K562 (cell line): ENCODE measurements around the gene CSKMT. TPM values are rescaled to one million over a fixed set of nuclear protein-coding genes. Genes with fewer than 3 reads are reported as not detected.
A peak's percentile ranks its signal among the peaks of the same experiment; 100 is the strongest.

ENCODE experiments used
- ATAC-seq: fragments of 200-7000 bp; cut with Tn5 transposase; 3 replicates; pipeline ENCODE4 v1.9.1; 2020; ENCODE audit warnings: moderate library complexity
- BruUV-seq: library from RNA; stranded (reverse); fragments of 400-500 nt; replicated peaks from 2 replicates; lab custom pipeline; 2021; lab: Mats Ljungman, UMichigan
- CTCF ChIA-PET: fragments of 300-600 bp; formaldehyde crosslinking; extraction: SDS; loops from one replicate; lab custom pipeline; 2021; ENCODE audit warnings: low intra/inter-chr PET ratio; lab: Yijun Ruan, JAX
- POLR2A ChIA-PET: fragments of 300-600, 350-650 bp; sonication (Branson Sonifier 250); formaldehyde crosslinking; extraction: SDS; loops from one replicate; lab custom pipeline; 2021; ENCODE audit warnings: antibody characterized with exemption, inconsistent platforms; lab: Yijun Ruan, JAX
- DNase-seq, 4 experiments: peaks; one replicate each; pipeline versions ENCODE4 v3.0.0 to v3.0.0-alpha.2; 2011 to 2018; ENCODE audit warnings: low spot score in 3 of 4, mixed read lengths in 3 of 4; ENCODE audit errors: extremely low read depth in 1 of 4
- FAIRE-seq: peaks from 2 replicates; lab custom pipeline; 2011; peaks lifted over from hg19 to GRCh38; lab: Jason Lieb, UNC
- H2AFZ ChIP-seq: 2 replicates; pipeline ENCODE4 v1.6.0; 2011; ENCODE audit warnings: low read depth, low read length, control low read depth, inconsistent platforms
- H3K27ac ChIP-seq: fragments of 200-600 bp; 3 replicates; pipeline ENCODE4 v1.8.0; 2011; ENCODE audit warnings: low read depth, mild to moderate bottlenecking, control low read depth, inconsistent platforms, low read length, moderate library complexity, mixed read lengths; ENCODE audit errors: extremely low read depth
- H3K27me3 ChIP-seq, 2 experiments: fragments of 300-600 bp in 1 of 2; 2 replicates in 1 of 2; 3 replicates in 1 of 2; pipeline versions ENCODE4 v1.6.0 to v1.8.0; 2011; ENCODE audit warnings: inconsistent platforms in 2 of 2, low read length in 2 of 2, mild to moderate bottlenecking in 1 of 2, mixed read lengths in 1 of 2, moderate library complexity in 1 of 2; ENCODE audit not compliant: control insufficient read depth in 2 of 2, insufficient read depth in 2 of 2
- H3K36me3 ChIP-seq: fragments of 300-600 bp; 3 replicates; pipeline ENCODE4 v1.8.0; 2011; ENCODE audit warnings: mild to moderate bottlenecking, low read length, inconsistent platforms; ENCODE audit not compliant: control insufficient read depth, insufficient read depth
- H3K4me1 ChIP-seq, 2 experiments: fragments of 200-600 bp in 1 of 2; replicated peaks in 1 of 2; 2 replicates in 1 of 2; 3 replicates in 1 of 2; pipeline versions ENCODE4 v1.5.1 to v1.8.0; 2011; ENCODE audit warnings: inconsistent platforms in 2 of 2, low read length in 2 of 2, mild to moderate bottlenecking in 1 of 2, mixed read lengths in 1 of 2, moderate library complexity in 1 of 2; ENCODE audit not compliant: control insufficient read depth in 2 of 2, insufficient read depth in 2 of 2
- H3K4me2 ChIP-seq: 2 replicates; pipeline ENCODE4 v1.6.1; 2011; ENCODE audit warnings: low read length, control low read depth, inconsistent platforms, mixed read lengths; ENCODE audit not compliant: insufficient read depth
- H3K4me3 ChIP-seq: fragments of 200-600 bp; sonication (generic), shearing (Covaris generic); 2 replicates; pipeline ENCODE4 v1.5.1; 2016; ENCODE audit warnings: control low read depth, inconsistent platforms
- H3K79me2 ChIP-seq: fragments of 200-600 bp; 3 replicates; pipeline ENCODE4 v1.8.0; 2011; ENCODE audit warnings: low read length, inconsistent platforms; ENCODE audit not compliant: control insufficient read depth, insufficient read depth
- H3K9ac ChIP-seq, 2 experiments: 2 replicates each; pipeline versions ENCODE4 v1.6.0 to v1.6.1; 2011; ENCODE audit warnings: low read depth in 2 of 2, low read length in 2 of 2, control low read depth in 1 of 2, inconsistent platforms in 1 of 2, mild to moderate bottlenecking in 1 of 2, mixed read lengths in 1 of 2; ENCODE audit not compliant: insufficient read depth in 1 of 2
- H3K9me1 ChIP-seq: one replicate; pipeline ENCODE4 v1.6.0; 2011; ENCODE audit warnings: inconsistent platforms, mild to moderate bottlenecking, low read length, moderate library complexity; ENCODE audit not compliant: control insufficient read depth, insufficient read depth
- H3K9me3 ChIP-seq: replicated peaks from 2 replicates; pipeline ENCODE4 v1.5.1; 2011; ENCODE audit warnings: low read depth, low read length, inconsistent platforms; ENCODE audit not compliant: control insufficient read depth, insufficient read depth
- H4K20me1 ChIP-seq: replicated peaks from 2 replicates; pipeline ENCODE4 v1.6.1; 2011; ENCODE audit warnings: low read length, inconsistent platforms, mixed read lengths; ENCODE audit not compliant: control insufficient read depth, insufficient read depth
- ARID2 ChIP-seq: fragments of 450-650 bp; IDR thresholded peaks from 2 replicates; pipeline ENCODE4 v1.6.1; 2017; ENCODE audit warnings: antibody characterized with exemption, mild to moderate bottlenecking
- CSDE1 ChIP-seq, 2 experiments: fragments of 450-650 bp; IDR thresholded peaks; 2 replicates each; pipeline ENCODE4 v1.6.1; 2016; ENCODE audit warnings: mild to moderate bottlenecking in 1 of 2
- HCFC1 ChIP-seq: IDR thresholded peaks from 2 replicates; pipeline ENCODE4 v1.6.1; 2012; ENCODE audit warnings: low read depth, low read length, improper control_type of control experiment
- KAT8 ChIP-seq: fragments of 450-650 bp; IDR thresholded peaks from 2 replicates; pipeline ENCODE4 v1.6.1; 2016; ENCODE audit warnings: low read depth, mild to moderate bottlenecking
- NR2C1 ChIP-seq, 2 experiments: fragments of 450-650 bp; IDR thresholded peaks; 2 replicates each; pipeline ENCODE4 v1.6.1; 2017; ENCODE audit warnings: mild to moderate bottlenecking in 2 of 2, antibody characterized with exemption in 1 of 2, inconsistent platforms in 1 of 2, missing compliant biosample characterization in 1 of 2, missing genetic modification characterization in 1 of 2
- POLR2G ChIP-seq: fragments of 200-400 bp; formaldehyde crosslinking; IDR thresholded peaks from 2 replicates; pipeline ENCODE4 v1.6.1; 2017; ENCODE audit warnings: low read depth, mild to moderate bottlenecking, antibody characterized with exemption, low read length, moderate library complexity
- RBFOX2 ChIP-seq: fragments of 200-400 bp; formaldehyde crosslinking; IDR thresholded peaks from 2 replicates; pipeline ENCODE4 v1.6.1; 2017; ENCODE audit warnings: low read depth, mild to moderate bottlenecking, low read length, moderate library complexity
- SIRT6 ChIP-seq: IDR thresholded peaks from one replicate; pipeline ENCODE4 v1.6.1; 2012; ENCODE audit warnings: low read depth, mild to moderate bottlenecking, control low read depth, inconsistent platforms, low read length, moderate library complexity
- TCF7L2 ChIP-seq: fragments of 150-350 bp; IDR thresholded peaks from 2 replicates; pipeline ENCODE4 v1.6.1; 2016; ENCODE audit warnings: low read depth, mild to moderate bottlenecking, low read length, moderate library complexity
- TEAD4 ChIP-seq, 2 experiments: sonication (generic) in 1 of 2; formaldehyde crosslinking in 1 of 2; IDR thresholded peaks; 2 replicates each; pipeline versions ENCODE4 v1.6.1 to v1.8.0; 2012 to 2022; ENCODE audit warnings: borderline replicate concordance in 1 of 2, inconsistent platforms in 1 of 2, low read length in 1 of 2, mild to moderate bottlenecking in 1 of 2, missing genetic modification reagents in 1 of 2
- ZBTB1 ChIP-seq: sonication (generic); formaldehyde crosslinking; IDR thresholded peaks from 2 replicates; pipeline ENCODE4 v1.8.1; 2023; ENCODE audit warnings: missing genetic modification reagents, low read depth, mild to moderate bottlenecking, borderline replicate concordance
- ZNF766 ChIP-seq: fragments of 200-800 bp; sonication (Bioruptor generic); conservative IDR thresholded peaks from 2 replicates; pipeline ENCODE4 v1.6.1; 2016; ENCODE audit warnings: missing genetic modification characterization, missing compliant biosample characterization
- ZNF780A ChIP-seq: fragments of 250-450 bp; sonication (Bioruptor Pico); IDR thresholded peaks from 2 replicates; pipeline ENCODE4 v1.5.0; 2021; ENCODE audit warnings: mild to moderate bottlenecking
- WGBS: fragments of 100-300 bp; shearing (Covaris generic); methylation state at CpG from one replicate; pipeline ENCODE4 v1.1.6; 2016; ENCODE audit warnings: low coverage, mixed read lengths; ENCODE audit not compliant: insufficient coverage; ENCODE audit errors: missing lambda C conversion rate; 5-methylcytosine and 5-hydroxymethylcytosine counted together
- in situ Hi-C: fragments of 300-500 bp; cut with MboI; formaldehyde crosslinking; loops from 4 replicates; pipeline ENCODE4 v1.15.0; 2018; ENCODE audit warnings: inconsistent platforms, mixed read lengths
- intact Hi-C: fragments of 100-400 bp; cut with micrococcal nuclease; formaldehyde crosslinking; loops from 2 replicates; pipeline ENCODE4 v1.14.2; 2022
- polyA plus RNA-seq, 8 experiments: library from polyadenylated mRNA; depleted of rRNA in 4 of 8; stranded (reverse) in 5 of 8; unstranded in 3 of 8; fragments of >200 nt; fragmentation: Nextera tagmentation in 2 of 8; fragmentation: Illumina TruSeq in 1 of 8; extraction: Ambion mirVana in 2 of 8; extraction: Trizol in 1 of 8; gene quantifications; 2 replicates each; pipeline versions ENCODE4 v1.2.1 to v1.2.3, GENCODE V29; 2011 to 2014; ENCODE audit warnings: inconsistent platforms in 1 of 8, missing spikeins in 1 of 8
- total RNA-seq, 7 experiments: library from RNA; depleted of rRNA in 6 of 7; stranded (reverse); fragments of >200 nt in 6 of 7; fragmentation: Illumina TruSeq in 2 of 7; extraction: Trizol in 2 of 7; gene quantifications; 2 replicates each; pipeline versions ENCODE4 v1.2.1 to v1.2.3, GENCODE V29; 2011 to 2021; ENCODE audit warnings: low replicate concordance in 1 of 7
- TF ChIP-seq, protein P1 (sequence below), 2 experiments: fragments of 450-650 bp; IDR thresholded peaks; 2 replicates each; pipeline ENCODE4 v1.6.1; 2016
- TF ChIP-seq, protein P2 (sequence below): fragments of 150-350 bp; conservative IDR thresholded peaks from 2 replicates; pipeline ENCODE4 v1.6.1; 2014; ENCODE audit warnings: low read length

Gene CSKMT
- total and polyA plus RNA-seq, 9 of the 15 experiments (the other 6 are each of a cell fraction or from before 2014, with no cell fraction given), result 10.3 to 108 (median 27.2) TPM

DNA sequence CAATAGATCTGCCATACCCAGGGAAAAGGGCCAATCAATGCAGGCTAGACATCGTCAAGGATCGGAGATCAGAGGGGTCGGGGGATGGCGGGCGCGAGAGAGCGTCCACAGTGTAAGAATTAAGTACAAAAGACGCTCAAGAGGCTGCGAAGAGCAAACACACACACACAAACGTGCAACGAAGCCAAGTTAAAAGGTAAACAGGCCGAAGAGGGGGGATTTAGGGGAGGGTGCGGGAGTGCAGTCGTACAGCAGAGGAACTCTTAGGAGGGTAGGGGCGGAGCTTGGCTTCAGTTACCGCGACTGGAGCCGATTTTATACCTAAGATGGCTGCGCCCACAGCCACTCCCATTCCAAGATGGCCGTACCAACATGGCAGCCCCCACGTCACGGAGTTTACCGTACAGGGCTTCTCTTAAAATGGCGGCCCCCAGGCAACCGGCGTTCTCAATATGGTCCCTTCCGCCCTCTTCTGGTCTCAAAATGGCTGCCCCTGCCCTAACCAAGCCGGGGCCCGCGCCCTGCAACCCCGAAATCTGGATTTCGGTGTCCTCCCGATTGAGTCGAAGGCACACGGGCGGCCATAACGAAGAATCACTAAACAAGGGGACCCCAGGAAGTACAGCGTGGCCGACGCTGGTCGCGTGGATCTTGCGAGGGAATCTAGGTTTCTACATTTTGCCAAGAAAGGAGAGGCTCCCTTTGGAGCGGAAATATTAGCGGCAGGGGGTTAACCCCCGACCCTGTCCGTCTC lies 44.3 kb downstream of the CSKMT start:
- Histone ChIP-seq H3K9me3 (no peaks in the 10 kb centered on the region), H3K4me2 (no peak overlapping the region), H3K36me3 (peaks cover 81% of the 10 kb centered on the region), H3K9me1 (peaks cover 2% of the 10 kb centered on the region), H4K20me1 (peaks cover 7% of the 10 kb centered on the region), H3K4me1 (peaks cover 36 to 46% of the 10 kb centered on the region in 2 experiments), H3K27me3 (no peaks in the 10 kb centered on the region), H3K9ac (peak overlapping the region in 1 of 2 experiments; percentile 39; a peak in 1 of 4 replicates), H3K79me2 (peaks cover 25% of the 10 kb centered on the region), H3K27ac (peak overlapping the region; percentile 19; the same call in 1 of the 3 replicates), H3K4me3 (no peak overlapping the region), H2AFZ (no peak overlapping the region)
- DNase-seq, result peak in 3 of 4 experiments; percentile 33 to 57 (median 43)
- ChIA-PET CTCF (no interaction called here), POLR2A (interaction anchor here (0.6 to 4.1 kb wide), 7 partner anchors 8 to 134 kb away, joined by 3 to 31 read pairs (median 8); partner anchors contain the start of genes C11orf98, CSKMT, HNRNPUL2 and TTC9C)
- 83% methylated on average over 35 of the region's 47 CpGs for WGBS
- no peak for FAIRE-seq
- intact Hi-C loops (loop anchor here (5.0 kb wide), 1 partner anchor 312 kb away; no protein-coding TSS in a partner anchor), in situ Hi-C loops (no loop called here)
- peak; percentile 4; the same call in 2 of the 3 replicates for ATAC-seq
- BruUV-seq, result no TSS peak
- TF ChIP-seq, protein P1, sequence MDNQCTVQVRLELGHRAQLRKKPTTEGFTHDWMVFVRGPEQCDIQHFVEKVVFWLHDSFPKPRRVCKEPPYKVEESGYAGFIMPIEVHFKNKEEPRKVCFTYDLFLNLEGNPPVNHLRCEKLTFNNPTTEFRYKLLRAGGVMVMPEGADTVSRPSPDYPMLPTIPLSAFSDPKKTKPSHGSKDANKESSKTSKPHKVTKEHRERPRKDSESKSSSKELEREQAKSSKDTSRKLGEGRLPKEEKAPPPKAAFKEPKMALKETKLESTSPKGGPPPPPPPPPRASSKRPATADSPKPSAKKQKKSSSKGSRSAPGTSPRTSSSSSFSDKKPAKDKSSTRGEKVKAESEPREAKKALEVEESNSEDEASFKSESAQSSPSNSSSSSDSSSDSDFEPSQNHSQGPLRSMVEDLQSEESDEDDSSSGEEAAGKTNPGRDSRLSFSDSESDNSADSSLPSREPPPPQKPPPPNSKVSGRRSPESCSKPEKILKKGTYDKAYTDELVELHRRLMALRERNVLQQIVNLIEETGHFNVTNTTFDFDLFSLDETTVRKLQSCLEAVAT (IDR thresholded peaks at IDR 0.05), result peak in 1 of 2 experiments; percentile 90; a peak in 2 of 4 replicates
- peak; percentile 77 for TF ChIP-seq TCF7L2
- TF ChIP-seq ZNF780A (CRISPR knock-in tag), result no peak
- TF ChIP-seq POLR2G, result peak; percentile 70
- no peak for TF ChIP-seq ZBTB1
- peak; percentile 47 for TF ChIP-seq RBFOX2
- TF ChIP-seq NR2C1 (IDR thresholded peaks at IDR 0.05), result peak; percentile 61
- no peak for TF ChIP-seq NR2C1 (tag; IDR thresholded peaks at IDR 0.05)
- TF ChIP-seq ARID2, result no peak
- no peak for TF ChIP-seq SIRT6
- TF ChIP-seq, protein P2, sequence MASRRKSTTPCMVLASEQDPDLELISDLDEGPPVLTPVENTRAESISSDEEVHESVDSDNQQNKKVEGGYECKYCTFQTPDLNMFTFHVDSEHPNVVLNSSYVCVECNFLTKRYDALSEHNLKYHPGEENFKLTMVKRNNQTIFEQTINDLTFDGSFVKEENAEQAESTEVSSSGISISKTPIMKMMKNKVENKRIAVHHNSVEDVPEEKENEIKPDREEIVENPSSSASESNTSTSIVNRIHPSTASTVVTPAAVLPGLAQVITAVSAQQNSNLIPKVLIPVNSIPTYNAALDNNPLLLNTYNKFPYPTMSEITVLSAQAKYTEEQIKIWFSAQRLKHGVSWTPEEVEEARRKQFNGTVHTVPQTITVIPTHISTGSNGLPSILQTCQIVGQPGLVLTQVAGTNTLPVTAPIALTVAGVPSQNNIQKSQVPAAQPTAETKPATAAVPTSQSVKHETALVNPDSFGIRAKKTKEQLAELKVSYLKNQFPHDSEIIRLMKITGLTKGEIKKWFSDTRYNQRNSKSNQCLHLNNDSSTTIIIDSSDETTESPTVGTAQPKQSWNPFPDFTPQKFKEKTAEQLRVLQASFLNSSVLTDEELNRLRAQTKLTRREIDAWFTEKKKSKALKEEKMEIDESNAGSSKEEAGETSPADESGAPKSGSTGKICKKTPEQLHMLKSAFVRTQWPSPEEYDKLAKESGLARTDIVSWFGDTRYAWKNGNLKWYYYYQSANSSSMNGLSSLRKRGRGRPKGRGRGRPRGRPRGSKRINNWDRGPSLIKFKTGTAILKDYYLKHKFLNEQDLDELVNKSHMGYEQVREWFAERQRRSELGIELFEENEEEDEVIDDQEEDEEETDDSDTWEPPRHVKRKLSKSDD, result peak; percentile 61
- peak in 1 of 2 experiments; percentile 88; a peak in 1 of 4 replicates for TF ChIP-seq CSDE1 (IDR thresholded peaks at IDR 0.05)
- TF ChIP-seq HCFC1, result peak; percentile 64
- 0 out of 2 replicates have a peak, but pooled peaks have one; percentile 10 for TF ChIP-seq ZNF766 (CRISPR knock-in tag)
- 0 out of 2 replicates have a peak, but pooled peaks have one; percentile 49 for TF ChIP-seq KAT8
- TF ChIP-seq TEAD4 (IDR thresholded peaks at IDR 0.05; ENCODE audit: low read length), result peak; percentile 27; the same call in 1 of the 2 replicates
- TF ChIP-seq TEAD4 (CRISPR knock-in tag; IDR thresholded peaks at IDR 0.05; ENCODE audit: borderline replicate concordance), result no peak
